BJ (cell line): ENCODE data around the gene BRI3BP. TPM values are rescaled to one million over a fixed set of nuclear protein-coding genes. Genes with fewer than 3 reads are reported as not detected.

Experiments
- CTCF ChIA-PET: fragments of 350-600 bp; formaldehyde crosslinking; extraction: SDS; loops from one replicate; lab custom pipeline; 2021; ENCODE audit warnings: antibody characterized with exemption, inconsistent platforms; lab: Yijun Ruan, JAX
- POLR2A ChIA-PET: fragments of 300-600 bp; sonication (Branson Sonifier 250); formaldehyde crosslinking; extraction: SDS; loops from one replicate; lab custom pipeline; 2021; ENCODE audit warnings: antibody characterized with exemption; lab: Charles Lee
- DNase-seq: peaks from one replicate; pipeline ENCODE4 v3.0.0-alpha.2; 2011; ENCODE audit warnings: low read depth
- H3K27me3 ChIP-seq: 2 replicates; pipeline ENCODE4 v1.6.0; 2011; ENCODE audit warnings: low read length; ENCODE audit not compliant: control insufficient read depth, insufficient read depth
- H3K36me3 ChIP-seq: 2 replicates; pipeline ENCODE4 v1.5.1; 2011; ENCODE audit warnings: low read length; ENCODE audit not compliant: control insufficient read depth, insufficient read depth
- H3K4me3 ChIP-seq: 2 replicates; pipeline ENCODE4 v1.5.1; 2011; ENCODE audit warnings: low read depth, mild to moderate bottlenecking, control low read depth, low read length
- CTCF ChIP-seq: IDR thresholded peaks from 2 replicates; pipeline ENCODE4 v1.5.1; 2011; ENCODE audit warnings: low read depth, mild to moderate bottlenecking, control low read depth, inconsistent platforms, low read length, moderate library complexity; ENCODE audit not compliant: insufficient read depth
- polyA plus RNA-seq: library from polyadenylated mRNA; depleted of rRNA; stranded (reverse); fragments of >200 nt; gene quantifications from 2 replicates; pipeline ENCODE4 v1.2.3, GENCODE V29; 2011; rRNA removed
- small RNA-seq: library from RNA; depleted of rRNA; stranded (forward); fragments of <200 nt; gene quantifications from one replicate; pipeline ENCODE3, GENCODE V24; 2012; ENCODE audit warnings: low replicate concordance, low read depth; ENCODE audit not compliant: insufficient read length

Gene BRI3BP
- polyA plus RNA-seq, 1 experiment = 1.9 TPM

GRCh38 chr12:125079648-125080645 lies 86.5 kb downstream of the BRI3BP start:
- H3K27me3 ChIP-seq = no peaks in the 10 kb centered on the region
- POLR2A ChIA-PET = no interaction called here
- DNase-seq = no peak
- no peak overlapping the region for H3K4me3 ChIP-seq
- H3K36me3 ChIP-seq = peaks cover 13% of the 10 kb centered on the region
- no peak for TF ChIP-seq CTCF
- CTCF ChIA-PET = interaction anchor here (0.7 kb wide), 1 partner anchor 44 kb away, joined by 3 read pairs; no protein-coding TSS in a partner anchor

Small RNAs within 50 kb of the gene (small RNA-seq; reads per million reads assigned to genes)
- gene AC122688.1 = not detected

Other genes starting within 250 kb of the BRI3BP start
- 12.6 and 38.4 TPM in 2 replicates for gene SCARB1, start 129.8 kb upstream of the BRI3BP start, polyA plus RNA-seq
- 1,715 and 2,374 TPM in 2 replicates for gene UBC, start 79.0 kb upstream of the BRI3BP start, polyA plus RNA-seq
- 5.9 and 10.6 TPM in 2 replicates for gene DHX37, start 4.5 kb upstream of the BRI3BP start, polyA plus RNA-seq
- gene AACS, start 71.8 kb downstream of the BRI3BP start, polyA plus RNA-seq = 16.2 and 27.5 TPM in 2 replicates
- gene TMEM132B, start 192.7 kb downstream of the BRI3BP start, polyA plus RNA-seq = 2.8 and 3.9 TPM in 2 replicates